HepG2 (cell line): ENCODE results near the gene THOP1. TPM values are rescaled to one million over a fixed set of nuclear protein-coding genes. Genes with fewer than 3 reads are reported as not detected.

Experiments
- CEBPG ChIP-seq: IDR thresholded peaks from 2 replicates; pipeline ENCODE4 v1.6.1; 2016
- ETV6 ChIP-seq: sonication (generic); formaldehyde crosslinking; conservative IDR thresholded peaks from 2 replicates; pipeline ENCODE4 v1.4.0; 2020; ENCODE audit warnings: missing genetic modification reagents
- FOSL1 ChIP-seq: sonication (generic); formaldehyde crosslinking; IDR thresholded peaks from 2 replicates; pipeline ENCODE4 v1.9.0; 2021; ENCODE audit warnings: missing genetic modification reagents, borderline replicate concordance
- IKZF1 ChIP-seq: fragments of 450-650 bp; IDR thresholded peaks from 2 replicates; pipeline ENCODE4 v1.7.1; 2016
- KMT2A ChIP-seq: sonication (generic); formaldehyde crosslinking; IDR thresholded peaks from 2 replicates; pipeline ENCODE4 v1.4.0; 2020; ENCODE audit warnings: missing genetic modification reagents
- MED8 ChIP-seq: sonication (generic); formaldehyde crosslinking; IDR thresholded peaks from 2 replicates; pipeline ENCODE4 v1.8.1; 2023; ENCODE audit warnings: mild to moderate bottlenecking, missing genetic modification reagents; ENCODE audit not compliant: insufficient replicate concordance
- MIXL1 ChIP-seq: IDR thresholded peaks from 2 replicates; pipeline ENCODE4 v1.6.1; 2016
- MNT ChIP-seq: fragments of 450-650 bp; IDR thresholded peaks from 2 replicates; pipeline ENCODE4 v1.6.1; 2016
- PAXIP1 ChIP-seq: sonication (generic); formaldehyde crosslinking; conservative IDR thresholded peaks from 2 replicates; pipeline ENCODE4 v1.4.0; 2020; ENCODE audit warnings: mild to moderate bottlenecking, missing genetic modification reagents, moderate library complexity
- ZFP37 ChIP-seq: sonication (generic); formaldehyde crosslinking; IDR thresholded peaks from 2 replicates; pipeline ENCODE4 v1.4.0; 2020; ENCODE audit warnings: missing genetic modification reagents, borderline replicate concordance
- ZFX ChIP-seq: sonication (generic); formaldehyde crosslinking; IDR thresholded peaks from 2 replicates; pipeline ENCODE4 v1.4.0; 2020; ENCODE audit warnings: mild to moderate bottlenecking, low read depth, missing genetic modification reagents, moderate library complexity
- ZNF30 ChIP-seq: sonication (generic); formaldehyde crosslinking; IDR thresholded peaks from 2 replicates; pipeline ENCODE4 v1.5.0; 2020; ENCODE audit warnings: mild to moderate bottlenecking, missing genetic modification reagents
- ZNF441 ChIP-seq: sonication (generic); formaldehyde crosslinking; IDR thresholded peaks from 2 replicates; pipeline ENCODE4 v1.7.0; 2021; ENCODE audit warnings: missing genetic modification reagents, borderline replicate concordance
- ZNF713 ChIP-seq: sonication (generic); formaldehyde crosslinking; IDR thresholded peaks from 2 replicates; pipeline ENCODE4 v1.4.0; 2020; ENCODE audit warnings: mild to moderate bottlenecking, missing genetic modification reagents
- ZNF775 ChIP-seq: sonication (generic); formaldehyde crosslinking; IDR thresholded peaks from 2 replicates; pipeline ENCODE4 v1.4.0; 2020; ENCODE audit warnings: missing genetic modification reagents, mild to moderate bottlenecking, moderate library complexity, borderline replicate concordance
- ZNF777 ChIP-seq: sonication (generic); formaldehyde crosslinking; IDR thresholded peaks from 2 replicates; pipeline ENCODE4 v1.4.0; 2020; ENCODE audit warnings: missing genetic modification reagents
- ZNF883 ChIP-seq: sonication (generic); formaldehyde crosslinking; IDR thresholded peaks from 2 replicates; pipeline ENCODE4 v1.5.1; 2020; ENCODE audit warnings: mild to moderate bottlenecking, missing genetic modification reagents; ENCODE audit errors: not compliant biosample characterization
- polyA plus RNA-seq, 8 experiments: library from polyadenylated mRNA; depleted of rRNA in 3 of 8; stranded (reverse) in 7 of 8; unstranded in 1 of 8; fragments of >200 nt; fragmentation: Illumina TruSeq in 4 of 8; extraction: Trizol in 4 of 8; gene quantifications; 2 replicates each; pipeline versions ENCODE4 v1.2.1 to v1.2.3, GENCODE V29; 2011 to 2016; ENCODE audit warnings: low read depth in 4 of 8, missing spikeins in 1 of 8, mixed read lengths in 1 of 8; ENCODE audit not compliant: insufficient read depth in 1 of 8
- total RNA-seq, 5 experiments: library from RNA; depleted of rRNA; stranded (reverse); fragments of >200 nt; fragmentation: Illumina TruSeq; extraction: Trizol; gene quantifications; 2 replicates each; pipeline ENCODE4 v1.2.3, GENCODE V29; 2016; ENCODE audit warnings: low read depth in 1 of 5
- TF ChIP-seq, protein P1 (sequence below): sonication (generic); formaldehyde crosslinking; IDR thresholded peaks from 2 replicates; pipeline ENCODE4 v1.5.1; 2020; ENCODE audit warnings: missing genetic modification reagents, mild to moderate bottlenecking, borderline replicate concordance
- TF ChIP-seq, protein P2 (sequence below), 2 experiments: IDR thresholded peaks; 2 replicates each; pipeline ENCODE4 v1.6.1; 2011 to 2012; ENCODE audit warnings: low read length in 2 of 2, borderline replicate concordance in 1 of 2, low read depth in 1 of 2, mild to moderate bottlenecking in 1 of 2, moderate library complexity in 1 of 2

Gene THOP1
- total and polyA plus RNA-seq, 2 of the 13 experiments (the other 11 are each of a cell fraction or from before 2014, with no cell fraction given) = 74.4 to 116 TPM

DNA sequence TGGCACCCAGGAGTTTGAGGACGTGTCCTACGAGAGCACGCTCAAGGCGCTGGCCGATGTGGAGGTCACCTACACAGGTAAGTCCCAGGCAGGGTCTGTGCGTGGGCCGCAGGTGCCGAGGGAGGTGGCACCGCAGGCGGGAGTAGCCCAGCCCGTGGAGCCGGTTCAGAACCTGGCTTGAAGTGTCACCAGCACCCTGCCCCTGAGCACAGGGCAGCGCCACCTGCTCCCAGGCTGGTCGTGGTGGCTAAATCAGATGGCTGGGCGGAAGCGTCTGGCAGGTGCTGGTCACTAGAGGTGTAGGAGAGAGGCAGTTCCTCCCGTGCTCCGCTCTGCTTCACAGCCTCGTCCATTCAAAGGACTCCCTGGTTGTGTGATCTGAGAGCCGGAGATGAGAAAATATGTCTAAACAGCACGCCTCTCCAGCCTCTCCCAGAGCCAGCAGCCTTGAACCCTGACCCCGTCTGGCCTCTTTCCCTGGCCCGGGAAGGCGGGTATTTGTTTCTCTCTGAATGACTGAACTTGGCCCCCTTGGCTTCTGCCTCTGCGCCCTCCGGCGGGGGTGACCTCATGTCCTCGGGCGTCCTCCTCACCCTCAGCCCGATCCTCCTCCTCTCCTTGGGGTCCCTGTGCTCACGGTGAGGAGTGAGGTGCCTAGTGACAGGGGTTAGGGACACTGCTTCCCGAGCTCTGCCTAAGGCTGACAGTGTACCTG is 5.4 kb downstream of the THOP1 start (continued):
- TF ChIP-seq, protein P1, sequence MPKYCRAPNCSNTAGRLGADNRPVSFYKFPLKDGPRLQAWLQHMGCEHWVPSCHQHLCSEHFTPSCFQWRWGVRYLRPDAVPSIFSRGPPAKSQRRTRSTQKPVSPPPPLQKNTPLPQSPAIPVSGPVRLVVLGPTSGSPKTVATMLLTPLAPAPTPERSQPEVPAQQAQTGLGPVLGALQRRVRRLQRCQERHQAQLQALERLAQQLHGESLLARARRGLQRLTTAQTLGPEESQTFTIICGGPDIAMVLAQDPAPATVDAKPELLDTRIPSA = no peak
- TF ChIP-seq ZNF713 (CRISPR knock-in tag) (no peak), ZNF441 (CRISPR knock-in tag) (peak; percentile 85; the same call in 1 of the 2 replicates), ZNF30 (CRISPR knock-in tag) (no peak), ZNF883 (CRISPR knock-in tag) (no peak), CEBPG (CRISPR knock-in tag) (no peak; the same call in 1 of the 2 replicates), IKZF1 (no peak), ZNF777 (CRISPR knock-in tag) (no peak), MNT (no peak), ZFX (peak; percentile 50; the same call in 1 of the 2 replicates), FOSL1 (CRISPR knock-in tag) (no peak), ETV6 (CRISPR knock-in tag) (no peak), MIXL1 (CRISPR knock-in tag) (0 out of 2 replicates have a peak, but pooled peaks have one; percentile 35), MED8 (CRISPR knock-in tag) (peak; percentile 39), ZFP37 (peak; percentile 53; the same call in 1 of the 2 replicates), PAXIP1 (peak; percentile 91), ZNF775 (no peak), KMT2A (CRISPR knock-in tag) (peak; percentile 65)
- TF ChIP-seq, protein P2, sequence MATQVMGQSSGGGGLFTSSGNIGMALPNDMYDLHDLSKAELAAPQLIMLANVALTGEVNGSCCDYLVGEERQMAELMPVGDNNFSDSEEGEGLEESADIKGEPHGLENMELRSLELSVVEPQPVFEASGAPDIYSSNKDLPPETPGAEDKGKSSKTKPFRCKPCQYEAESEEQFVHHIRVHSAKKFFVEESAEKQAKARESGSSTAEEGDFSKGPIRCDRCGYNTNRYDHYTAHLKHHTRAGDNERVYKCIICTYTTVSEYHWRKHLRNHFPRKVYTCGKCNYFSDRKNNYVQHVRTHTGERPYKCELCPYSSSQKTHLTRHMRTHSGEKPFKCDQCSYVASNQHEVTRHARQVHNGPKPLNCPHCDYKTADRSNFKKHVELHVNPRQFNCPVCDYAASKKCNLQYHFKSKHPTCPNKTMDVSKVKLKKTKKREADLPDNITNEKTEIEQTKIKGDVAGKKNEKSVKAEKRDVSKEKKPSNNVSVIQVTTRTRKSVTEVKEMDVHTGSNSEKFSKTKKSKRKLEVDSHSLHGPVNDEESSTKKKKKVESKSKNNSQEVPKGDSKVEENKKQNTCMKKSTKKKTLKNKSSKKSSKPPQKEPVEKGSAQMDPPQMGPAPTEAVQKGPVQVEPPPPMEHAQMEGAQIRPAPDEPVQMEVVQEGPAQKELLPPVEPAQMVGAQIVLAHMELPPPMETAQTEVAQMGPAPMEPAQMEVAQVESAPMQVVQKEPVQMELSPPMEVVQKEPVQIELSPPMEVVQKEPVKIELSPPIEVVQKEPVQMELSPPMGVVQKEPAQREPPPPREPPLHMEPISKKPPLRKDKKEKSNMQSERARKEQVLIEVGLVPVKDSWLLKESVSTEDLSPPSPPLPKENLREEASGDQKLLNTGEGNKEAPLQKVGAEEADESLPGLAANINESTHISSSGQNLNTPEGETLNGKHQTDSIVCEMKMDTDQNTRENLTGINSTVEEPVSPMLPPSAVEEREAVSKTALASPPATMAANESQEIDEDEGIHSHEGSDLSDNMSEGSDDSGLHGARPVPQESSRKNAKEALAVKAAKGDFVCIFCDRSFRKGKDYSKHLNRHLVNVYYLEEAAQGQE (IDR thresholded peaks at IDR 0.05; ENCODE audit: borderline replicate concordance in 1 of 2, low read depth in 1 of 2, low read length in 2 of 2) = no peak; a peak in 1 of 4 replicates
